GM12873 (cell line): ENCODE results near the gene CPXM2.

Source experiments
- TF ChIP-seq, protein P1 (sequence below): IDR thresholded peaks from 2 replicates; pipeline ENCODE4 v1.5.1; 2012; ENCODE audit warnings: low read depth, mild to moderate bottlenecking, moderate library complexity, low read length, control low read depth; ENCODE audit not compliant: insufficient read depth; ENCODE audit errors: missing control alignments

Gene CPXM2

DNA sequence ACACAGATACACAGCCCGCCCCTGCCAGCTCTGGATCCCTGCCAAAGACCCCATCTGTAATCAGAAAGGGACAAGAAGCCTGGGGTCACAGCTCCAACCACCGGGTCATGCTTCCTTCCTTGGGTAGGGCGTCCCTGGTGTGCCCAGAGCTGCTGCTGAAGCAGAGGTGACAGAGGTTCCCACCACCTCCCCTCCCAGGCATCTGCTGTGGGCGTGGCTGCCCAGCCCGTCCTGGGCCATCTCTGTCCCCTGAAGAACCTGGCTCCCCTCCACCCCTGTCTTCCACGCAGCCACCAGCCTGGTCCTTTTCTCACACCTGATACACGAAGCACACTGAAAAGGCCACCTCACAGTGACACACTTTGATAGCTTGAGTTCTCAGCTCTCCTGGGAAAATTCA, 38.2 kb upstream of the CPXM2 start:
- TF ChIP-seq, protein P1, sequence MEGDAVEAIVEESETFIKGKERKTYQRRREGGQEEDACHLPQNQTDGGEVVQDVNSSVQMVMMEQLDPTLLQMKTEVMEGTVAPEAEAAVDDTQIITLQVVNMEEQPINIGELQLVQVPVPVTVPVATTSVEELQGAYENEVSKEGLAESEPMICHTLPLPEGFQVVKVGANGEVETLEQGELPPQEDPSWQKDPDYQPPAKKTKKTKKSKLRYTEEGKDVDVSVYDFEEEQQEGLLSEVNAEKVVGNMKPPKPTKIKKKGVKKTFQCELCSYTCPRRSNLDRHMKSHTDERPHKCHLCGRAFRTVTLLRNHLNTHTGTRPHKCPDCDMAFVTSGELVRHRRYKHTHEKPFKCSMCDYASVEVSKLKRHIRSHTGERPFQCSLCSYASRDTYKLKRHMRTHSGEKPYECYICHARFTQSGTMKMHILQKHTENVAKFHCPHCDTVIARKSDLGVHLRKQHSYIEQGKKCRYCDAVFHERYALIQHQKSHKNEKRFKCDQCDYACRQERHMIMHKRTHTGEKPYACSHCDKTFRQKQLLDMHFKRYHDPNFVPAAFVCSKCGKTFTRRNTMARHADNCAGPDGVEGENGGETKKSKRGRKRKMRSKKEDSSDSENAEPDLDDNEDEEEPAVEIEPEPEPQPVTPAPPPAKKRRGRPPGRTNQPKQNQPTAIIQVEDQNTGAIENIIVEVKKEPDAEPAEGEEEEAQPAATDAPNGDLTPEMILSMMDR: no peak

DNA sequence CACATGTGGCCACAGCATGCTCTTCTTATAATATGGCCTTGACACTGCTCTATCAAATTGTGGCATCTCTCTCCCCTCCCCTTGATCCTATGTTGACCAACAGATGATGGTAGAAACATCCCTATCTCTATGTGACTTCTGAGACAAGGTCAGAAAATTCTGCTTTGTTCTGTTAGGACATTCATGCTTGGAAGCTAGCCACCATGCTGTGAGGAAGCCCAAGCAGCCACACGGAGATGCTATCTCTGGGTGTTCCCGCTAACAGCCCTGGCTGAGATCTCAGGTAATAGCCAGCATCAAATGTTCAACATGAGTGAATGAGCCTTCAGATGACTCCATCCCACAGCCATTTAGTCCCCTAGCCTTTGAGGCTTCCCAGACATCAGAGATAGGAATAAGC, 36.8 kb upstream of the CPXM2 start:
- TF ChIP-seq, protein P1: no peak

DNA sequence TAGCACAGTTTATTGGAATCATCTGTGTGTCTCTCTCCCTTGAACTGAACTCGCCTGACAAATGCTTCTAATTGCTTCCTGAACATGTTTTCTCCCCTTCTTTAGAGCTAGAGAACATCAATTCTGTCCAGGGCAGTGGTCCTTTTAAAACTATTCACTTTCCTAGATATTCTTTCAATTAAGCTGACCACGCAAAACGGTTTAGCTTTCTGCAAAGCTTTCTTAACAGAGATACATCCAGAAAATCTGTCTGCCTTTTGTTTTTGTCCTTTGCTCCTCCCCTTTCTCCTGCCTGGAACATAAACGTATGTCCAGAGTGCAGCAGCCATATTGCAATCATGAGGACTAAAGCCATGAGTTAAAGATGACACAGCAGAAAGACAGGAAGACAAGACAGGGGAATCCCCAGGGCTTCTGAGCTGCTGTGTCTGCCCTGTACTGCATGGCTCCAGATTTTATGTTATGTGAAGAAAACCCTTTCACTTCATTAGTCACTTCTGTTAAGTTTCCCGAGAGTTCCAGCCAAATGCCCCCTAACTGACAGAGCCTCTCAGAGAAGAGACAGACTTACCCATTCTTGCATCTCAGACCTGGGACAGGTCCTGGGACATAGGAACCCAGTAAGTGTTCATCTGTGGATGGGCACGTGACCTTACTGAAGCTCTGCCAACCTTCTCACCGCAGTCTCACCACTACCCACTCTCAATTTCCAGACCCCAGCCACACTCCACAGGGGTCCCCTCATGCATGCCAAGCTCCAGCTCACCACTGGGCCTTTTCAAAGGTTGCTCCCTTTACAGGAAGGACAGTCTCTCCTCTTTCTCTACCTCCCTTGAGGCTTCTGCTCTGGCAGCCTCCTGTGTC, 35.0 kb upstream of the CPXM2 start:
- TF ChIP-seq, protein P1: no peak

DNA sequence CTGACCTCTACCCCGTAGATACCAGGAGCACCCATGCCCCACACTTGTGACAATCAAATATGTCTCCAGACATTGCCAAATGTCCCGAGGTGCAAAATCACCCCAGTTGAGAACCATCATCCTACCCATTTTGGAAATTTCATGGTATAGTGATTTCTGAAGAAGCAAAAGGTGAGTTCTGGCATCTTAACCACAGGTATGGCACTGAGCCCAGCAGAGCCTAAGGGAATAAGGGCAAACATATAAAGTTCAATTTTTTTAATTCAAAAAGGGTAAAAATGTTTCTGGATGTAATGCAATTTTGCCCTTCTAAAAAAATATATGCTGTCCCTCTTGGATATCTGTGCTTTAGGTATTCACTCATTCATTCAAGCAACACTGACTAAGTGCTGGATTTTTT, 30.5 kb upstream of the CPXM2 start:
- TF ChIP-seq, protein P1: no peak

DNA sequence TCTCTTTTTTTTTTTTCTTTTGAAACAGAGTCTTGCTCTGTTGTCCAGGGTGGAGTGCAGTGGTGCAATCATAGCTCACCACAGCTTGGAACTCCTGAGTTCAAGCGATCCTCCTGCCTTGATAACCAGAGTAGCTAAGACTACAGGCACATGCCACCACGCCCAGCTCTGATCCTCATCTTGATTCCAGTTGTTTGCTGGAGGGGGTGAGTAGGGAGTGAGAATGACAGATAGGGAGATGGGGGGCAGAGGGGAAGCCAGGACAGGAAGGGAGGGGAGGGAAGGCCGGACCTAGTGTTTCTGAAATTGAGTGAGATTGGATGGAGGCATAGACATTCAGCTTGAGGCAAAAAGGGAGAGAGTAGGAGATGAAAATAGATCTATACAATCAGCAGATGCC, 25.2 kb upstream of the CPXM2 start:
- TF ChIP-seq, protein P1: no peak

DNA sequence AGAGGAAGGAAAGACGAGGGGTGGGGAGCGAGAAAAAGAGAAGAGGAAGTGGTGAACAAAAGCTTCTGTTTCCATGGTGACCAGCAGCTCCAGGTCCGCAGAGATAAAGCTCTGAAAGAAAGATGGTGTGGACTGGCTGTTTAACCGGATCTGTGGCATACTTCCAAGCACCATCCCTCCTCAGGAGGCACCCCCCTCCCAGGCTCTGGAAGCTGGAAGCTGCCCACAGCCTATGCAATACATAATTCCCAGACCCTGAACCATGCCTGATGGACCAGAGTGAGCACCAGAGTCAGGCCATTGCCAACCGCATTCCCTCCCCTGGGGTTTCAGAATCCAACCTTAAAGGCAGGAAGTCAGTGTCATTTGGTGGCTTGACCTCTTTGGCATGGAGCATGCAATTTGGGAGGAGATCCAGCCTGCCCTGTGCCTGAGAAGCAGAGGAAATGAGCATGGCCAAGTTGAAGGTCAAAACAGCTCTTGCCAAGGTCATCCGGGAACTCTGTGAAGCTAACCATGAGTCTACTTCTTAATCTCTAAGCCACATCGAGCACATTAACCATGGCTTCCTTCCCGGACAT, 22.2 kb upstream of the CPXM2 start:
- TF ChIP-seq, protein P1: no peak

DNA sequence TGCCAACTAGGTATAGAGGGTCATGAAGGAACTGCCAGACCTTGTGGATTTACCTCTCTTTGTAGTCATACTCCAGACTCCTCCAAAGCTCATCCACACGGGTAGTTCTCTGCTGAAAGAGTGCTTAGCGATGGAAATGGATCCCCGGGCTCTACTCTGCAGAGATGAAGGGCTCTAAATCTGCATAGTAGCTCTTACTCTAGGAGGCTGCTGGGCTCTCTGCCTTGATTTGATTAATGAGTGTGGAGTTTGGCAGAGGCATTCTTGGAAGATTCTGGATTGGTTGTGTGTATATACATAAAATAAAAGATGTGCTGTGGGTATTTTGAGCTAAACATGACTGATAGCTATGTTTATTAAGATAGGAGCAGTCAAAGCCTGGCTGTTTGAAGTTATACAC, 21.3 kb upstream of the CPXM2 start:
- TF ChIP-seq, protein P1: no peak
